ENCODE results near the gene LGI4. TPM values are rescaled to one million over a fixed set of nuclear protein-coding genes. Genes with fewer than 3 reads are reported as not detected.

LGI4 gene
- total and polyA plus RNA-seq, 3 experiments from 2014 or later = 0.18 TPM; not detected in 2

- no peak for DNase-seq
- Mint-ChIP-seq H3K9me3 (peaks cover 0 to 4% (median 0%) of the 10 kb centered on the region in 5 donors), H3K4me3 (no peak overlapping the region), H3K36me3 (peaks cover 0 to 3% (median 0%) of the 10 kb centered on the region in 3 donors), H3K4me1 (peaks cover 0 to 5% (median 0%) of the 10 kb centered on the region in 3 donors), H3K27me3 (peaks cover 1 to 7% of the 10 kb centered on the region in 2 donors), H3K27ac (peak overlapping the region in 1 of 8 donors; percentile 26)
- H3K9me3 ChIP-seq (ENCODE audit: low read length) = no peaks in the 10 kb centered on the region
- no peaks in the 10 kb centered on the region for H3K36me3 ChIP-seq (ENCODE audit: insufficient read depth, low read length)
- ChIA-PET CTCF (no interaction called here), POLR2A (no interaction called here)
- H3K27me3 ChIP-seq (ENCODE audit: insufficient read depth, low read length, poor library complexity, severe bottlenecking) = no peaks in the 10 kb centered on the region
- H3K27ac ChIP-seq (ENCODE audit: low read depth, low read length) = no peak overlapping the region
- H3K4me1 ChIP-seq (ENCODE audit: insufficient read depth, low read length) = no peaks in the 10 kb centered on the region
- H3K4me3 ChIP-seq (ENCODE audit: low read length) = no peak overlapping the region
Measured at GRCh38 chr19:35075202-35076025, 59.4 kb downstream of the LGI4 start.

Other genes starting within 250 kb of the LGI4 start
- 1 to 10 TPM; 6.4 to 7.4 TPM for gene ZNF30, start 208.2 kb downstream of the LGI4 start, total RNA-seq
- gene ZNF30, start 208.2 kb downstream of the LGI4 start, polyA plus RNA-seq = 6.9 TPM
- gene ZNF792, start 170.8 kb downstream of the LGI4 start, total RNA-seq = 1 to 10 TPM; 7.4 to 7.5 TPM
- gene ZNF792, start 170.8 kb downstream of the LGI4 start, polyA plus RNA-seq = 15.4 TPM
- 100 to 1,000 TPM; 205 to 218 TPM for gene GRAMD1A, start 134.7 kb downstream of the LGI4 start, total RNA-seq
- gene GRAMD1A, start 134.7 kb downstream of the LGI4 start, polyA plus RNA-seq = 51.4 TPM
- gene SCN1B, start 104.6 kb downstream of the LGI4 start, total RNA-seq = 1 to 10 TPM; 1.1 to 1.9 TPM
- gene SCN1B, start 104.6 kb downstream of the LGI4 start, polyA plus RNA-seq = 1.3 TPM
- not detected for gene HPN, start 93.3 kb downstream of the LGI4 start, total RNA-seq
- 0.53 TPM for gene HPN, start 93.3 kb downstream of the LGI4 start, polyA plus RNA-seq
- gene FXYD3, start 19.2 kb downstream of the LGI4 start, total RNA-seq = not detected
- not detected for gene FXYD3, start 19.2 kb downstream of the LGI4 start, polyA plus RNA-seq
- not detected for gene FXYD1, start 3.8 kb upstream of the LGI4 start, total RNA-seq
- gene FXYD1, start 3.8 kb upstream of the LGI4 start, polyA plus RNA-seq = 0.79 TPM
- gene FXYD7, start 8.2 kb upstream of the LGI4 start, total RNA-seq = 1 to 10 TPM in 1 of 2 experiments, under 1 TPM in 1; 0.60 to 1.0 TPM
- 12.9 TPM for gene FXYD7, start 8.2 kb upstream of the LGI4 start, polyA plus RNA-seq
- gene FXYD5, start 19.7 kb upstream of the LGI4 start, total RNA-seq = 100 to 1,000 TPM; 295 TPM
- 560 TPM for gene FXYD5, start 19.7 kb upstream of the LGI4 start, polyA plus RNA-seq
- not detected for gene FAM187B, start 93.7 kb upstream of the LGI4 start, total RNA-seq
- not detected for gene FAM187B, start 93.7 kb upstream of the LGI4 start, polyA plus RNA-seq
- 10 to 100 TPM; 23.5 to 27.5 TPM for gene LSR, start 113.9 kb upstream of the LGI4 start, total RNA-seq
- 77.8 TPM for gene LSR, start 113.9 kb upstream of the LGI4 start, polyA plus RNA-seq
- 100 to 1,000 TPM; 125 to 132 TPM for gene USF2, start 133.9 kb upstream of the LGI4 start, total RNA-seq
- 9.2 TPM for gene USF2, start 133.9 kb upstream of the LGI4 start, polyA plus RNA-seq
- under 1 TPM; 0.31 TPM for gene HAMP, start 147.5 kb upstream of the LGI4 start, total RNA-seq
- gene HAMP, start 147.5 kb upstream of the LGI4 start, polyA plus RNA-seq = not detected
- not detected for gene MAG, start 157.1 kb upstream of the LGI4 start, total RNA-seq
- gene MAG, start 157.1 kb upstream of the LGI4 start, polyA plus RNA-seq = 0.36 TPM
- gene CD22, start 194.1 kb upstream of the LGI4 start, total RNA-seq = under 1 TPM in 1 of 2 experiments, not detected in 1; 0.09 TPM
- not detected for gene CD22, start 194.1 kb upstream of the LGI4 start, polyA plus RNA-seq
- not detected for gene FFAR1, start 212.8 kb upstream of the LGI4 start, total RNA-seq
- not detected for gene FFAR1, start 212.8 kb upstream of the LGI4 start, polyA plus RNA-seq
- not detected for gene FFAR3, start 223.4 kb upstream of the LGI4 start, total RNA-seq
- gene FFAR3, start 223.4 kb upstream of the LGI4 start, polyA plus RNA-seq = not detected
- not detected for gene GPR42, start 236.0 kb upstream of the LGI4 start, total RNA-seq
- gene GPR42, start 236.0 kb upstream of the LGI4 start, polyA plus RNA-seq = not detected